ENCODE measurements around the gene PGP. TPM values are rescaled to one million over a fixed set of nuclear protein-coding genes. Genes with fewer than 3 reads are reported as not detected.

Gene PGP
- total RNA-seq, 4 donors from 2014 or later = 2.6 to 14.4 (median 10.4) TPM

- DNase-seq = no peak
- Histone ChIP-seq H3K36me3 (no peaks in the 10 kb centered on the region), H3K9me3 (no peaks in the 10 kb centered on the region), H3K4me3 (no peak overlapping the region), H3K27ac (no peak overlapping the region), H3K27me3 (peaks cover 5 to 7% of the 10 kb centered on the region in 2 donors), H3K4me1 (peaks cover 0 to 12% of the 10 kb centered on the region in 2 donors)
- TF ChIP-seq, protein P1, sequence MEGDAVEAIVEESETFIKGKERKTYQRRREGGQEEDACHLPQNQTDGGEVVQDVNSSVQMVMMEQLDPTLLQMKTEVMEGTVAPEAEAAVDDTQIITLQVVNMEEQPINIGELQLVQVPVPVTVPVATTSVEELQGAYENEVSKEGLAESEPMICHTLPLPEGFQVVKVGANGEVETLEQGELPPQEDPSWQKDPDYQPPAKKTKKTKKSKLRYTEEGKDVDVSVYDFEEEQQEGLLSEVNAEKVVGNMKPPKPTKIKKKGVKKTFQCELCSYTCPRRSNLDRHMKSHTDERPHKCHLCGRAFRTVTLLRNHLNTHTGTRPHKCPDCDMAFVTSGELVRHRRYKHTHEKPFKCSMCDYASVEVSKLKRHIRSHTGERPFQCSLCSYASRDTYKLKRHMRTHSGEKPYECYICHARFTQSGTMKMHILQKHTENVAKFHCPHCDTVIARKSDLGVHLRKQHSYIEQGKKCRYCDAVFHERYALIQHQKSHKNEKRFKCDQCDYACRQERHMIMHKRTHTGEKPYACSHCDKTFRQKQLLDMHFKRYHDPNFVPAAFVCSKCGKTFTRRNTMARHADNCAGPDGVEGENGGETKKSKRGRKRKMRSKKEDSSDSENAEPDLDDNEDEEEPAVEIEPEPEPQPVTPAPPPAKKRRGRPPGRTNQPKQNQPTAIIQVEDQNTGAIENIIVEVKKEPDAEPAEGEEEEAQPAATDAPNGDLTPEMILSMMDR (IDR thresholded peaks at IDR 0.05) = no peak
- intact Hi-C loops (cut with DNase I; ENCODE audit: low total_unique reads) = no loop called here
Measured at GRCh38 chr16:2238838-2239675, 24.4 kb upstream of the PGP start.

DNA sequence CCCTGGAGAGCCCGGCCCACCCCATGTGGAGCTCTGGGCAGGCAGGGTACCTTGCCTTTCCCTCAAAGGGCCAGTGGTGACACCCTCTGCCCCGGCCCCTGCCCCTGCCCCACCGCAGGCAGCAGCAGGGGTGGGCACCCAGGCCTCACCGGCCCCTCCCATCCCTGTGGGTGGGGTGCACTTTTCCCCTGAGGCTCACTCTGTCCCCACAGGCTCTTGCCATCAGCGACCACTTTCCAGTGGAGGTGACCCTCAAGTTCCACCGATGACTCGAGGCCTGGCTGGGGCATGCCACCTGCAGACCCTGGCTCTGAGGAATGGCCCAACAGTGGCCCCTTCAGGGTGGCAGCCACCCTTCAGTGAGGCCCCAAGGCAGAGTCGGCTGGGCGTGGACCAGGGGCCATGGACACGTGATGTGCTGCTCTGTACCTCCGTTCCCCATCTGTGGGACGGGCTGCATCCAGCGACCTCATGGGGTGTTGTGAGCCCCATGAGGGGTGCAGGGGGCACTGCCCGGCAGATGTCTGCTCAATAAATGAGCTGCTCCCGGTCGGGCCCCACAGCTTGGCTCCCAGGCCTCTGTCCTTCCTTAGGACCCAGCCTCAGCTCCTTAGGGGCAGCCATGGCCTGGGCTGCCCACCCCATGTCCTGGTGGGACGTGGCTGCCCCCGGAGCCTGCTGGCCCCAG is 23.7 kb upstream of the PGP start:
- TF ChIP-seq, protein P1 (IDR thresholded peaks at IDR 0.05) = no peak
- no peak for TF ChIP-seq POLR2A (IDR thresholded peaks at IDR 0.05)
- intact Hi-C loops (cut with DNase I; ENCODE audit: low total_unique reads) = no loop called here
- H3K4me3 ChIP-seq = no peak overlapping the region
- peaks cover 0 to 12% of the 10 kb centered on the region in 2 donors for H3K4me1 ChIP-seq
- no peak overlapping the region for H3K27ac ChIP-seq
- no peak for DNase-seq
- peaks cover 5 to 7% of the 10 kb centered on the region in 2 donors for H3K27me3 ChIP-seq
- no peaks in the 10 kb centered on the region for H3K36me3 ChIP-seq
- no peaks in the 10 kb centered on the region for H3K9me3 ChIP-seq

DNA sequence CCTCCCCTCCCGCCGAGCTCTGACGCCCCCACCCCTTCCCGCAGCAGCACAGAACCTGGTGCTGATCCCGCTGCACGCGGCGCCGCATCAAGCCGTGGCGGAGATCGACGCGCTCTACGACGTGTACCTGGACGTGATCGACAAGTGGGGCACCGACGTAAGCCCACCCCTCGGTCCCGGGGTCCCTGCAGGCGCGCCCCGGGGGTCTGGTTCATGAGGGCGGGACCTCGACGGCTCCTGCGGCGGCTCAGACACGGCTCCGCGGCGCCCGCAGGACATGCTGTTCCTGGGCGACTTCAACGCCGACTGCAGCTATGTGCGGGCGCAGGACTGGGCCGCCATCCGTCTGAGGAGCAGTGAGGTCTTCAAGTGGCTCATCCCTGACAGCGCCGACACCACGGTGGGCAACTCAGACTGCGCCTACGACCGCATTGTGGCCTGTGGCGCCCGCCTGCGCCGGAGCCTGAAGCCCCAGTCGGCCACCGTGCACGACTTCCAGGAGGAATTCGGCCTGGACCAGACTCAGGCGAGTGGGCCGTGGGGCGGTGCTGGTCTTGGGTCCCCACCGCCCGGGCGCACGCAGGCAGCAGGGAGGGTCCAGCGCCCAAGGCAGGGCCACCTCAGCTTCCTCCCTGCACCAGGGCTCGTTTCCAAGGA is 23.0 kb upstream of the PGP start:
- DNase-seq = no peak

GRCh38 chr16:2237102-2237482 is 22.5 kb upstream of the PGP start:
- intact Hi-C loops (cut with DNase I; ENCODE audit: low total_unique reads) = no loop called here
- peaks cover 0 to 12% of the 10 kb centered on the region in 2 donors for H3K4me1 ChIP-seq
- H3K27me3 ChIP-seq = peaks cover 5 to 7% of the 10 kb centered on the region in 2 donors
- no peak overlapping the region for H3K27ac ChIP-seq
- no peaks in the 10 kb centered on the region for H3K36me3 ChIP-seq
- no peaks in the 10 kb centered on the region for H3K9me3 ChIP-seq
- TF ChIP-seq, protein P1 (IDR thresholded peaks at IDR 0.05) = no peak
- TF ChIP-seq POLR2A (IDR thresholded peaks at IDR 0.05) = no peak
- no peak for DNase-seq
- H3K4me3 ChIP-seq = no peak overlapping the region

More for the DNA sequence above, 23.0 kb upstream of the PGP start:
- H3K9me3 ChIP-seq = no peaks in the 10 kb centered on the region
- no peaks in the 10 kb centered on the region for H3K36me3 ChIP-seq
- H3K4me3 ChIP-seq = no peak overlapping the region
- peaks cover 0 to 12% of the 10 kb centered on the region in 2 donors for H3K4me1 ChIP-seq
- H3K27ac ChIP-seq = no peak overlapping the region
- TF ChIP-seq, protein P1 (IDR thresholded peaks at IDR 0.05) = no peak
- TF ChIP-seq POLR2A (IDR thresholded peaks at IDR 0.05) = no peak
- peaks cover 5 to 7% of the 10 kb centered on the region in 2 donors for H3K27me3 ChIP-seq
- intact Hi-C loops (cut with DNase I; ENCODE audit: low total_unique reads) = no loop called here

Data from uterus (tissue), 4 donors.